GM18508 (cell line): ENCODE measurements around the gene TYW5.
"Not testable (repeated sequence)": the region's sequence is repeated elsewhere in the genome, so short reads cannot be mapped to it uniquely, and the experiment has no call there.

Experiments
- ATAC-seq: cut with Tn5 transposase; IDR thresholded peaks from one replicate; pipeline ENCODE4 v1.9.1; 2021; ENCODE audit warnings: moderate number of reproducible peaks; ENCODE audit not compliant: insufficient read depth, unreplicated experiment

Gene TYW5

GRCh38 chr2:199926806-199927205 is 28.5 kb downstream of the TYW5 start:
- ATAC-seq = no peak

GRCh38 chr2:199923924-199924323 is 31.4 kb downstream of the TYW5 start:
- ATAC-seq = no peak

GRCh38 chr2:199922856-199923255 is 32.4 kb downstream of the TYW5 start:
- no peak for ATAC-seq

- no peak for ATAC-seq
These were observed 38.3 kb downstream of the TYW5 start for GRCh38 chr2:199916980-199917379.

- no peak for ATAC-seq
These were observed 40.8 kb downstream of the TYW5 start for GRCh38 chr2:199914372-199914958.

- not testable (repeated sequence) for ATAC-seq
These were observed 42.7 kb downstream of the TYW5 start for GRCh38 chr2:199912553-199913114.

GRCh38 chr2:199911877-199912161 is 43.5 kb downstream of the TYW5 start:
- no peak for ATAC-seq

GRCh38 chr2:199911052-199911876 is 44.0 kb downstream of the TYW5 start, which contains the start of gene C2orf69:
Gene C2orf69, plus strand, starts transcription at chr2:199911293. Its CDS starts 146 bp downstream, at chr2:199911439.
- ATAC-seq = peak; percentile 77

GRCh38 chr2:199910338-199911051 is 44.8 kb downstream of the TYW5 start:
- ATAC-seq = no peak

GRCh38 chr2:199907008-199907714 is 48.1 kb downstream of the TYW5 start:
- no peak for ATAC-seq

- ATAC-seq = no peak
These were observed 52.2 kb downstream of the TYW5 start for GRCh38 chr2:199903111-199903510.

- ATAC-seq = no peak
These were observed 52.7 kb downstream of the TYW5 start for GRCh38 chr2:199902486-199903110.

- ATAC-seq = no peak
These were observed 53.3 kb downstream of the TYW5 start for GRCh38 chr2:199901942-199902341.

GRCh38 chr2:199896617-199897016 is 58.7 kb downstream of the TYW5 start:
- no peak for ATAC-seq

GRCh38 chr2:199895406-199895805 is 59.9 kb downstream of the TYW5 start:
- no peak for ATAC-seq

GRCh38 chr2:199883474-199884212 is 71.6 kb downstream of the TYW5 start:
- ATAC-seq = no peak

- ATAC-seq = no peak
These were observed 72.6 kb downstream of the TYW5 start for GRCh38 chr2:199882667-199883066.
